Neural cell (in vitro differentiated cells): Measurements from ENCODE around the gene PPOX.

Experiments
- CTCF ChIP-seq: fragments of 450-650 bp; IDR thresholded peaks from 2 replicates; pipeline ENCODE4 v1.5.1; 2014; ENCODE audit warnings: antibody characterized with exemption, mild to moderate bottlenecking, moderate library complexity; ENCODE audit not compliant: poor library complexity, severe bottlenecking
- EZH2 ChIP-seq: fragments of 200-600, 300-800 bp; shearing (Covaris generic), sonication (generic); IDR thresholded peaks from 2 replicates; pipeline ENCODE4 v1.6.1; 2014; ENCODE audit warnings: antibody characterized with exemption, low read length, borderline replicate concordance, mild to moderate bottlenecking; ENCODE audit not compliant: insufficient read depth, poor library complexity, severe bottlenecking
- MXI1 ChIP-seq: fragments of 450-650 bp; conservative IDR thresholded peaks from 2 replicates; pipeline ENCODE4 v1.6.1; 2014; ENCODE audit warnings: antibody characterized with exemption, mild to moderate bottlenecking; ENCODE audit not compliant: poor library complexity, severe bottlenecking
- POLR2AphosphoS5 ChIP-seq: IDR thresholded peaks from 2 replicates; pipeline ENCODE4 v1.6.1; 2012
- RAD21 ChIP-seq: fragments of 450-650 bp; conservative IDR thresholded peaks from 2 replicates; pipeline ENCODE4 v1.6.1; 2014; ENCODE audit warnings: antibody characterized with exemption, mild to moderate bottlenecking, moderate library complexity
- SMC3 ChIP-seq: fragments of 450-650 bp; conservative IDR thresholded peaks from 2 replicates; pipeline ENCODE4 v1.6.1; 2014; ENCODE audit warnings: antibody characterized with exemption, mild to moderate bottlenecking, moderate library complexity; ENCODE audit not compliant: poor library complexity
- TAF1 ChIP-seq: IDR thresholded peaks from 2 replicates; pipeline ENCODE4 v1.6.1; 2012; ENCODE audit warnings: low read depth
- TF ChIP-seq, protein P1 (sequence below): IDR thresholded peaks from 2 replicates; pipeline ENCODE4 v1.6.1; 2012; ENCODE audit warnings: borderline replicate concordance

DNA sequence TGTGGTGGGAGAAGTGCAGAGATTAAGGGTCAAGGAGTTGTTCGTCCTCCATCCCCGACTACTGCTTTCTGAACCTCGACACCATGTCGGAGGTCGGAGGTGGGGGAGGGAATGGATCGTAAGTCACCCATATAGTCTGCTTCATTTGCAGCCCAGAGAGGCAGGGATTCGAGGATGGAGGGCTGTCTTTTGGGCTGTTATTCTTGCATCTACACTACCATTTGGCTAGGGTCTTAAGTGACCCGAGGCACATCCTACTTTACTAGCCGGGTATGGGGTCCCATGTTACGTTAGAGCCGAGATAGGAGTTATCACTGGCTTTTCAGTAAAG, 6.3 kb upstream of the PPOX start:
- TF ChIP-seq CTCF (no peak), TAF1 (no peak), RAD21 (no peak), POLR2AphosphoS5 (no peak), EZH2 (no peak), SMC3 (no peak), MXI1 (no peak)
- TF ChIP-seq, protein P1, sequence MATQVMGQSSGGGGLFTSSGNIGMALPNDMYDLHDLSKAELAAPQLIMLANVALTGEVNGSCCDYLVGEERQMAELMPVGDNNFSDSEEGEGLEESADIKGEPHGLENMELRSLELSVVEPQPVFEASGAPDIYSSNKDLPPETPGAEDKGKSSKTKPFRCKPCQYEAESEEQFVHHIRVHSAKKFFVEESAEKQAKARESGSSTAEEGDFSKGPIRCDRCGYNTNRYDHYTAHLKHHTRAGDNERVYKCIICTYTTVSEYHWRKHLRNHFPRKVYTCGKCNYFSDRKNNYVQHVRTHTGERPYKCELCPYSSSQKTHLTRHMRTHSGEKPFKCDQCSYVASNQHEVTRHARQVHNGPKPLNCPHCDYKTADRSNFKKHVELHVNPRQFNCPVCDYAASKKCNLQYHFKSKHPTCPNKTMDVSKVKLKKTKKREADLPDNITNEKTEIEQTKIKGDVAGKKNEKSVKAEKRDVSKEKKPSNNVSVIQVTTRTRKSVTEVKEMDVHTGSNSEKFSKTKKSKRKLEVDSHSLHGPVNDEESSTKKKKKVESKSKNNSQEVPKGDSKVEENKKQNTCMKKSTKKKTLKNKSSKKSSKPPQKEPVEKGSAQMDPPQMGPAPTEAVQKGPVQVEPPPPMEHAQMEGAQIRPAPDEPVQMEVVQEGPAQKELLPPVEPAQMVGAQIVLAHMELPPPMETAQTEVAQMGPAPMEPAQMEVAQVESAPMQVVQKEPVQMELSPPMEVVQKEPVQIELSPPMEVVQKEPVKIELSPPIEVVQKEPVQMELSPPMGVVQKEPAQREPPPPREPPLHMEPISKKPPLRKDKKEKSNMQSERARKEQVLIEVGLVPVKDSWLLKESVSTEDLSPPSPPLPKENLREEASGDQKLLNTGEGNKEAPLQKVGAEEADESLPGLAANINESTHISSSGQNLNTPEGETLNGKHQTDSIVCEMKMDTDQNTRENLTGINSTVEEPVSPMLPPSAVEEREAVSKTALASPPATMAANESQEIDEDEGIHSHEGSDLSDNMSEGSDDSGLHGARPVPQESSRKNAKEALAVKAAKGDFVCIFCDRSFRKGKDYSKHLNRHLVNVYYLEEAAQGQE = no peak
